Measurements from ENCODE around the gene TTC7B. TPM values are rescaled to one million over a fixed set of nuclear protein-coding genes. Genes with fewer than 3 reads are reported as not detected.
A peak's percentile ranks its signal among the peaks of the same experiment; 100 is the strongest.

Gene TTC7B
- total and polyA plus RNA-seq, 2 experiments from 2014 or later = 7.9 to 28.6 TPM

GRCh38 chr14:90503582-90503981 is 312.6 kb downstream of the TTC7B start (continued):
- TF ChIP-seq ZNF462 (CRISPR knock-in tag; IDR thresholded peaks at IDR 0.05) = no peak
- TF ChIP-seq, protein P1, sequence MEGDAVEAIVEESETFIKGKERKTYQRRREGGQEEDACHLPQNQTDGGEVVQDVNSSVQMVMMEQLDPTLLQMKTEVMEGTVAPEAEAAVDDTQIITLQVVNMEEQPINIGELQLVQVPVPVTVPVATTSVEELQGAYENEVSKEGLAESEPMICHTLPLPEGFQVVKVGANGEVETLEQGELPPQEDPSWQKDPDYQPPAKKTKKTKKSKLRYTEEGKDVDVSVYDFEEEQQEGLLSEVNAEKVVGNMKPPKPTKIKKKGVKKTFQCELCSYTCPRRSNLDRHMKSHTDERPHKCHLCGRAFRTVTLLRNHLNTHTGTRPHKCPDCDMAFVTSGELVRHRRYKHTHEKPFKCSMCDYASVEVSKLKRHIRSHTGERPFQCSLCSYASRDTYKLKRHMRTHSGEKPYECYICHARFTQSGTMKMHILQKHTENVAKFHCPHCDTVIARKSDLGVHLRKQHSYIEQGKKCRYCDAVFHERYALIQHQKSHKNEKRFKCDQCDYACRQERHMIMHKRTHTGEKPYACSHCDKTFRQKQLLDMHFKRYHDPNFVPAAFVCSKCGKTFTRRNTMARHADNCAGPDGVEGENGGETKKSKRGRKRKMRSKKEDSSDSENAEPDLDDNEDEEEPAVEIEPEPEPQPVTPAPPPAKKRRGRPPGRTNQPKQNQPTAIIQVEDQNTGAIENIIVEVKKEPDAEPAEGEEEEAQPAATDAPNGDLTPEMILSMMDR (conservative IDR thresholded peaks at IDR 0.05; ENCODE audit: low read depth in 2 of 2) = no peak

DNA sequence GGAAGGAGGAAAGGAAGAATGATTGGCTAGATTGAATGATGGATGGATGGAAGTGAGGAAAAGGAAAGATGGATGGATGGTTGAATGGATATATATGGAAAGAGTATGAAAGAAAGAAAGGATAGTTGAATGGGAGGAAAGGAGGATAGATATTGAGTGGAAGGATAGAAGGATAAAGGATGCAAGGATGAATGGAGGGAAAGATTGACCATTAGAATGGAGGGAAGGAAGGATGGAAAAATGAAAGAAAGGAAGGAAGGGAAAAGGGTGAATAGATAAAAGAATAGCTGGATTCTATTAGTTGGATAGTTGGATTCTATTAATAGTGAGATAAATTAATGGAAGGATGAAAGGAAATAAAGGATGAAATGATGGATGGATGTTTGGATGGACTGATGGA is 313.5 kb downstream of the TTC7B start:
- Mint-ChIP-seq H3K36me3 (ENCODE audit: low read depth) (no peaks in the 10 kb centered on the region; the same call in 2 of the 3 replicates), H3K4me1 (peaks cover 24% of the 10 kb centered on the region), H3K9me3 (no peaks in the 10 kb centered on the region), H3K27ac (no peak overlapping the region), H3K4me3 (no peak overlapping the region; the same call in 2 of the 3 replicates), H3K27me3 (ENCODE audit: insufficient read depth, low read depth, poor library complexity) (peaks cover 4% of the 10 kb centered on the region)
- DNase-seq (ENCODE audit: low spot score) (no peak), ATAC-seq (no peak)
- Histone ChIP-seq H3K27ac (ENCODE audit: low read depth) (no peak overlapping the region), H3K27me3 (ENCODE audit: insufficient read depth) (no peaks in the 10 kb centered on the region), H2AFZ (no peak overlapping the region), H3K36me3 (ENCODE audit: insufficient read depth) (no peaks in the 10 kb centered on the region), H3K4me1 (ENCODE audit: insufficient read depth) (peaks cover 7% of the 10 kb centered on the region), H4K20me1 (replicated peaks; ENCODE audit: insufficient read depth) (no peaks in the 10 kb centered on the region), H3F3A (replicated peaks; ENCODE audit: low read depth) (no peaks in the 10 kb centered on the region), H3K79me2 (replicated peaks; ENCODE audit: insufficient read depth) (no peaks in the 10 kb centered on the region), H3K4me3 (no peak overlapping the region), H3K9me2 (ENCODE audit: insufficient read depth) (peaks cover 16% of the 10 kb centered on the region), H3K4me2 (0 out of 2 replicates have a peak overlapping the region, but pooled peaks have one; percentile 15)
- TF ChIP-seq STAT1 (IDR thresholded peaks at IDR 0.05; ENCODE audit: unreplicated experiment) (no peak), JUNB (IDR thresholded peaks at IDR 0.05; ENCODE audit: unreplicated experiment) (no peak), ETS1 (IDR thresholded peaks at IDR 0.05) (no peak), POLR2AphosphoS5 (IDR thresholded peaks at IDR 0.05; ENCODE audit: low read depth) (no peak), EZH2phosphoT487 (IDR thresholded peaks at IDR 0.05; ENCODE audit: unreplicated experiment) (no peak), ZNF331 (CRISPR knock-in tag; IDR thresholded peaks at IDR 0.05; ENCODE audit: low read depth) (no peak), EZH2 (IDR thresholded peaks at IDR 0.05; ENCODE audit: low read depth, unreplicated experiment) (no peak)

Data from GM23338 (cell line).